GM12878 (cell line): ENCODE measurements around the gene GABBR2.

ENCODE experiments used
- CBX3 ChIP-seq: fragments of 200-600 bp; sonication (generic); IDR thresholded peaks from 2 replicates; pipeline ENCODE4 v1.6.1; 2016; ENCODE audit warnings: low read depth, borderline replicate concordance
- EP300 ChIP-seq, 2 experiments: fragments of 150-350 bp in 1 of 2; IDR thresholded peaks; 2 replicates each; pipeline ENCODE4 v1.6.1; 2011 to 2012; ENCODE audit warnings: low read depth in 2 of 2, low read length in 2 of 2, borderline replicate concordance in 1 of 2, improper control_type of control experiment in 1 of 2, inconsistent platforms in 1 of 2; ENCODE audit not compliant: control insufficient read depth in 1 of 2

GRCh38 chr9:98479449-98479848 is 229.3 kb downstream of the GABBR2 start:
- TF ChIP-seq CBX3: no peak
- TF ChIP-seq EP300 (IDR thresholded peaks at IDR 0.05; ENCODE audit: borderline replicate concordance in 1 of 2, control insufficient read depth in 1 of 2, low read depth in 2 of 2, low read length in 2 of 2): no peak
